HG02943 (cell line): ENCODE data around the gene ELAPOR2.
"Not testable (repeated sequence)": the region's sequence is repeated elsewhere in the genome, so short reads cannot be mapped to it uniquely, and the experiment has no call there.

ENCODE experiments used
- ATAC-seq: cut with Tn5 transposase; IDR thresholded peaks from one replicate; pipeline ENCODE4 v1.9.1; 2021; ENCODE audit warnings: mild to moderate bottlenecking, low read depth, moderate library complexity; ENCODE audit not compliant: unreplicated experiment

ELAPOR2 gene

GRCh38 chr7:87048839-87049238, 10.6 kb downstream of the ELAPOR2 start:
- no peak for ATAC-seq

GRCh38 chr7:87046456-87046855, 13.0 kb downstream of the ELAPOR2 start:
- no peak for ATAC-seq

GRCh38 chr7:87044713-87045112, 14.7 kb downstream of the ELAPOR2 start:
- ATAC-seq: not testable (repeated sequence)

- ATAC-seq: not testable (repeated sequence)
Measured at GRCh38 chr7:87041586-87041985, 17.9 kb downstream of the ELAPOR2 start.

- ATAC-seq: not testable (repeated sequence)
Measured at GRCh38 chr7:87039691-87040299, 19.7 kb downstream of the ELAPOR2 start.

DNA sequence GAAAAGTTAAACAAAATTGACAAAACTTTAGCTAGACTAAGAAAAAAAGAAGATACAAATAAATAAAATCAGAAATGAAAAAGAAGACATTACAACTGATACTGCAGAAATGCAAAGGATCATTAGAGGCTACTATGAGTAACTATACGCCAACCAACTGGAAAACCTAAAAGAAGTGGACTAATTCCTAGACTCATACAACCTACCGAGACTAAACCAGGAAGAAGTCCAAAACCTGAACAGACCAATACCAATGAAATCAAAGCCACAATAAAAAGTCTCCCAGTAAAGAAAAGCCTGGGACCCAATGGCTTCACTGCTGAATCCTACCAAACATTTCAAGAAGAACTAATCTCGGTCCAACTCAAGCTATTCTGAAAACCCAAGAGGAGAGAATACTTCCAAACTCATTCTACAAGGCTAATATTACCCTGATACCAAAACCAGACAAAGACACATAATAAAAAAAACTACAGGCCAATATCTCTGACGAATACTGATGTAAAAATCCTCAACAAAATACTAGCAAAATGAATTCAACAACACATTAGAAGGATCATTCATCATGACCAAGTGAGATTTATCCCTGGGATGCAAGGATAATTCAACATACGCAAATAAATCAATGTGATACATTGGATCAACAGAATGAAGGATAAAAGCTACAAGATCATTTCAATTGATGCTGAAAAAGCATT, 20.3 kb downstream of the ELAPOR2 start:
- no peak for ATAC-seq

GRCh38 chr7:87036985-87037384, 22.5 kb downstream of the ELAPOR2 start:
- no peak for ATAC-seq

DNA sequence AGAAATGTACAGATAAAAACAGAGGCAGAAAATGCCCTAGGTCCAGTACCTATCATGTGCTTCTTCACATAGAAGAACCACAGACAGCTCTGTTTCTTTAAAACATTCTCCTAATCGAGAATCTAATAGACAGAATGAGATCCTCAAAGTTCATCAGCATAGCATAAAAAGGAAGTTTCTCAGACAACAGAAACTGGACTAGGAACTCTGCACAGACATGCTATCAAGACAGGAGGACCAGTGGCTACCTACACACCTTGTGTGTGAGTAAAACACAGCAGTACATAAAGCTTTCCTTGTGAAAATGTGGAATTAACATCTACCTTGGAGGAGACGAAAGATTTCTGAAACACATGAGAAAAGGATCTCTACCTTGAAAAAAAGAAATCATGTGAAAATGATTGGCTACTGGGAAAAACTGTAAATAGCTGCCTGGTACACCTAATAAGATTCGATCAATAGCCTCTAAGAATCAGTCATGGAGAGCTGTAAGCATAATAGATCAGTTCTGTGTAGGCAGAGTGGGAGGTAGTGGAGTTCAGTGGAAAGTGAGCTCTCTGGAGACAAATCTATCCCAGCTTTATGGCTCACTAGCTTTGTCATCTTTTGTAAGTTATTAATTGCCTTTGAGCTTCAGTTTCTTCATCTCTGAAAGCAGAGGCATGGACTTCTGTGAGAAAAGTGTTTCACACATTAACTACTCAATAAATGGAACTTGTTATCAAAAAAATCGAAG, 26.7 kb downstream of the ELAPOR2 start:
- no peak for ATAC-seq

DNA sequence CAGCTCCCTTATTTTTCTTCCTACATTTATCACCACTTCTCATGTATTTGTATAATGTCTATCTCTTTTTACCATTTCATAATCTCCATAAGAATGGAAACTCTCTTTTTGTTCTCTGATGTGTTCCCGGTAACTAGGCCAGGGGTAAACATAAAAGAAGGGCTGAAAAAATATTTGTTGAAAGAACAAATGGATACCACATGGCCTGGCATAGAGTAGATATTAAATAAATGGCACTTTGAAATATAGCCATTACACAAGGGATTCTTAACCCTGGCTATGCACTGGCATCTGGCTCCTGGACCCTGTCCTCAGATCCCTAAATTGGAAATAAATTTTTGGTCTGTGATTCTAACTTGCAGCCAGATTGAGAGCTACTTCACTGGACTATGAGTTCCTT, 30.4 kb downstream of the ELAPOR2 start:
- no peak for ATAC-seq

- no peak for ATAC-seq
Measured at GRCh38 chr7:87028636-87029035, 30.8 kb downstream of the ELAPOR2 start.

GRCh38 chr7:87027900-87028299, 31.6 kb downstream of the ELAPOR2 start:
- peak; percentile 82 for ATAC-seq

GRCh38 chr7:87021285-87021684, 38.2 kb downstream of the ELAPOR2 start:
- ATAC-seq: no peak

DNA sequence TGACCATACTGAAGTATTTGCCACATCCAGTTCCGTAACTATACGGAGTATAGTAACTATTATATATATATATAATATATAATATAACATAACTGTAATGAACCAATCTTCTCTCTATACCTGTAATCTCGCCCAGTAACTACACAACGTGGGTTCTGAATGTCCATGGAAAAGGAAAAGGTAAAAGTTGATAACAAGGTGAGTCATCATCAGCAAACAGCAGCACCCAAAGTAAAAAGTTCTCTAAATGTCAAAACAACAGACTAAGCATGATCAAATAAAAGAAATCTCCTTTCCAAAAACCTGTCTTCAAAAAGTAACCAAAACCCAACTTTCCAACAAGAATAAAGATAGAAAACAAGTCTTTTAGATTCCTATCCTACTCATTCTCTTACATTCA, 42.8 kb downstream of the ELAPOR2 start:
- no peak for ATAC-seq

DNA sequence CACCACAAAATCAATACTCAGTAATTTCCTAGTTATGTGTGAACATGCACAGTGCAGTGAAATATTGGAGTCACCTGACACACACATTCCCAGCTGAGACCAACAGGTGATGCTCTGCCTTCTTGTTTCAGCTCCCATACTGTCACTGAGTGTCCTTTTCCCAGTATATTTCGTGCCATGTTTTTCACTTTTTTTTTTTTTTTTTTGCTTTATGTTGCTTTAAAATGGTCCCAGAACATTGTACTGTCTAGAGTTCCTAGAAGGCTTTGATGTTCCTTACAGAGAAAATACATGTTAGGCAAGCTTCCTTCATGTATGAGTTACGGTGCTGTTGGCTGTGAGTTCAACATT, 45.6 kb downstream of the ELAPOR2 start:
- no peak for ATAC-seq

- ATAC-seq: no peak
Measured at GRCh38 chr7:87013136-87013839, 46.2 kb downstream of the ELAPOR2 start.
